SJCRH30 (cell line): Measurements from ENCODE around the gene GPR146. TPM values are rescaled to one million over a fixed set of nuclear protein-coding genes. Genes with fewer than 3 reads are reported as not detected.

ENCODE experiments used
- DNase-seq, 2 experiments: peaks; one replicate each; pipeline ENCODE4 v3.0.0-alpha.2; 2015 to 2020
- H3K27ac ChIP-seq: fragments of 250-450 bp; sonication (Bioruptor Pico); 2 replicates; pipeline ENCODE4 v1.5.1; 2020; ENCODE audit warnings: mild to moderate bottlenecking, moderate library complexity
- H3K27me3 ChIP-seq: fragments of 250-450 bp; sonication (Bioruptor Pico); 2 replicates; pipeline ENCODE4 v1.5.1; 2020; ENCODE audit warnings: mild to moderate bottlenecking, moderate library complexity
- H3K36me3 ChIP-seq: fragments of 250-450 bp; sonication (Bioruptor Pico); 2 replicates; pipeline ENCODE4 v1.5.1; 2020; ENCODE audit warnings: mild to moderate bottlenecking, moderate library complexity
- H3K4me1 ChIP-seq: fragments of 250-450 bp; sonication (Bioruptor Pico); 2 replicates; pipeline ENCODE4 v1.5.1; 2020; ENCODE audit warnings: mild to moderate bottlenecking, moderate library complexity
- H3K4me3 ChIP-seq: fragments of 250-450 bp; sonication (Bioruptor Pico); 2 replicates; pipeline ENCODE4 v1.5.1; 2020; ENCODE audit warnings: mild to moderate bottlenecking, moderate library complexity
- H3K9me3 ChIP-seq: fragments of 250-450 bp; sonication (Bioruptor Pico); replicated peaks from 2 replicates; pipeline ENCODE4 v1.5.1; 2020; ENCODE audit warnings: mild to moderate bottlenecking, moderate library complexity
- total RNA-seq: library from RNA; depleted of rRNA; stranded (reverse); fragments of >200 nt; shearing (Covaris generic); gene quantifications from 2 replicates; pipeline ENCODE4 v1.2.3, GENCODE V29; 2014; rRNA removed

GPR146 gene
- total RNA-seq, 1 experiment from 2014 or later: 0.93 TPM

- Histone ChIP-seq H3K27ac (no peak overlapping the region), H3K36me3 (no peaks in the 10 kb centered on the region), H3K27me3 (no peaks in the 10 kb centered on the region), H3K4me3 (no peak overlapping the region), H3K9me3 (no peaks in the 10 kb centered on the region), H3K4me1 (peaks cover 9% of the 10 kb centered on the region)
- no peak for DNase-seq
Measured at GRCh38 chr7:1108264-1108920, 64.0 kb downstream of the GPR146 start.

Other genes starting within 250 kb of the GPR146 start
- gene SUN1, start 212.1 kb upstream of the GPR146 start, total RNA-seq: 62.0 and 83.3 TPM in 2 replicates
- 21.4 and 22.0 TPM in 2 replicates for gene GET4, start 168.0 kb upstream of the GPR146 start, total RNA-seq
- gene ADAP1, start 89.9 kb upstream of the GPR146 start, total RNA-seq: 0.04 TPM in 1 of 2 replicates, not detected in the other
- 6.4 and 8.6 TPM in 2 replicates for gene COX19, start 69.0 kb upstream of the GPR146 start, total RNA-seq
- gene CYP2W1, start 61.4 kb upstream of the GPR146 start, total RNA-seq: not detected in 2 replicates
- 0.15 TPM in 1 of 2 replicates, not detected in the other for gene GPER1, start 43.6 kb downstream of the GPR146 start, total RNA-seq
- 5.1 and 6.3 TPM in 2 replicates for gene ZFAND2A, start 115.7 kb downstream of the GPR146 start, total RNA-seq
- 0.08 and 0.30 TPM in 2 replicates for gene UNCX, start 188.3 kb downstream of the GPR146 start, total RNA-seq